ENCODE measurements around the gene MMP20.

Gene MMP20

GRCh38 chr11:102561636-102562035 is 63.5 kb downstream of the MMP20 start:
- DNase-seq (ENCODE audit: low read depth in 4 of 4, low spot score in 1 of 4): no peak

GRCh38 chr11:102560555-102561011 is 64.5 kb downstream of the MMP20 start:
- DNase-seq (ENCODE audit: low read depth in 4 of 4, low spot score in 1 of 4): no peak

- no peak for DNase-seq (ENCODE audit: low read depth in 4 of 4, low spot score in 1 of 4)
Observed at GRCh38 chr11:102559839-102560238, 65.3 kb downstream of the MMP20 start.

GRCh38 chr11:102555091-102555490 is 70.0 kb downstream of the MMP20 start:
- no peak for DNase-seq (ENCODE audit: low read depth in 4 of 4, low spot score in 1 of 4)

- no peak for DNase-seq (ENCODE audit: low read depth in 4 of 4, low spot score in 1 of 4)
Observed at GRCh38 chr11:102553835-102554282, 71.3 kb downstream of the MMP20 start.

GRCh38 chr11:102552447-102553194 is 72.5 kb downstream of the MMP20 start:
- no peak for DNase-seq (ENCODE audit: low read depth in 4 of 4, low spot score in 1 of 4)

- no peak for DNase-seq (ENCODE audit: low read depth in 4 of 4, low spot score in 1 of 4)
Observed at GRCh38 chr11:102552020-102552419, 73.1 kb downstream of the MMP20 start.

GRCh38 chr11:102551169-102551781 is 73.9 kb downstream of the MMP20 start:
- no peak for DNase-seq (ENCODE audit: low read depth in 4 of 4, low spot score in 1 of 4)

GRCh38 chr11:102546923-102547471 is 78.1 kb downstream of the MMP20 start:
- DNase-seq (ENCODE audit: low read depth in 4 of 4, low spot score in 1 of 4): no peak

GRCh38 chr11:102546427-102546826 is 78.7 kb downstream of the MMP20 start:
- DNase-seq (ENCODE audit: low read depth in 4 of 4, low spot score in 1 of 4): no peak

- DNase-seq (ENCODE audit: low read depth in 4 of 4, low spot score in 1 of 4): no peak
Observed at GRCh38 chr11:102545701-102546100, 79.4 kb downstream of the MMP20 start.

GRCh38 chr11:102544594-102544993 is 80.5 kb downstream of the MMP20 start:
- DNase-seq (ENCODE audit: low read depth in 4 of 4, low spot score in 1 of 4): no peak

GRCh38 chr11:102539567-102539966 is 85.6 kb downstream of the MMP20 start:
- DNase-seq (ENCODE audit: low read depth in 4 of 4, low spot score in 1 of 4): no peak

GRCh38 chr11:102538932-102539331 is 86.2 kb downstream of the MMP20 start:
- no peak for DNase-seq (ENCODE audit: low read depth in 4 of 4, low spot score in 1 of 4)

- no peak for DNase-seq (ENCODE audit: low read depth in 4 of 4, low spot score in 1 of 4)
Observed at GRCh38 chr11:102534261-102534872, 90.8 kb downstream of the MMP20 start.

GRCh38 chr11:102530558-102530957 is 94.6 kb downstream of the MMP20 start, which contains the start of gene MMP7:
Gene MMP7 (minus strand): TSS chr11:102530747. CDS start chr11:102530700, 47 bp downstream.
- DNase-seq (ENCODE audit: low read depth in 4 of 4, low spot score in 1 of 4): no peak

- DNase-seq (ENCODE audit: low read depth in 4 of 4, low spot score in 1 of 4): no peak
Observed at GRCh38 chr11:102528618-102529017, 96.5 kb downstream of the MMP20 start.

- no peak for DNase-seq (ENCODE audit: low read depth in 4 of 4, low spot score in 1 of 4)
Observed at GRCh38 chr11:102527684-102528083, 97.4 kb downstream of the MMP20 start.

GRCh38 chr11:102527041-102527440 is 98.1 kb downstream of the MMP20 start:
- DNase-seq (ENCODE audit: low read depth in 4 of 4, low spot score in 1 of 4): no peak

Data from stimulated activated CD4-positive, alpha-beta T cell treated with anti-CD3 and anti-CD28 coated beads, Interleukin-1b, Interleukin-23, amount 100 ng/mL, for 24 hours (primary cell).